ENCODE results near the gene POP5.

GRCh38 chr12:120598674-120599463, 17.7 kb upstream of the POP5 start:
- TF ChIP-seq ZFX (IDR thresholded peaks at IDR 0.05; ENCODE audit: borderline replicate concordance) = no peak
- no peak for TF ChIP-seq CTCF (IDR thresholded peaks at IDR 0.05)
